ENCODE data around the gene BTBD10. TPM values are rescaled to one million over a fixed set of nuclear protein-coding genes. Genes with fewer than 3 reads are reported as not detected.

BTBD10 gene
- total RNA-seq, 2 donors from 2014 or later = 24.5 to 36.7 TPM

DNA sequence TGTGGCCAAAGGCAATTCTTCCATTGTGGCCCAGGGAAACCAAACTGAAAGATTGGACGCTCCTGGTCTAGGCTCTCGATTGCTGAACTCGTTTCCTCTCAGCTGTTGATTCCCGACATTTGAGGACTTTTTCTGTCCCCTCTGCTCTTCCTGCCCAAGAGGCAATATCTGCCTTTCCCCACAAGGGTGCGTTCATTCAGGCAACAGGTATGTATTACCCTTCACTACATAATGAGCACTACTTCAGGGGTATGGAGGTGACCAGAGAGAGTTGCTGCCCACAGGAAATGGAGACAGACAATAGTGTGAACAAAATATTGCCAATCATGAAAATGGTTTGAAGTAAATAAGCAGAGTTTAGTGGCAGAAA lies 24.6 kb upstream of the BTBD10 start:
- no peak for ATAC-seq (ENCODE audit: insufficient number of reproducible peaks, low FRiP score, low read depth)
- DNase-seq (ENCODE audit: low spot score) = no peak

DNA sequence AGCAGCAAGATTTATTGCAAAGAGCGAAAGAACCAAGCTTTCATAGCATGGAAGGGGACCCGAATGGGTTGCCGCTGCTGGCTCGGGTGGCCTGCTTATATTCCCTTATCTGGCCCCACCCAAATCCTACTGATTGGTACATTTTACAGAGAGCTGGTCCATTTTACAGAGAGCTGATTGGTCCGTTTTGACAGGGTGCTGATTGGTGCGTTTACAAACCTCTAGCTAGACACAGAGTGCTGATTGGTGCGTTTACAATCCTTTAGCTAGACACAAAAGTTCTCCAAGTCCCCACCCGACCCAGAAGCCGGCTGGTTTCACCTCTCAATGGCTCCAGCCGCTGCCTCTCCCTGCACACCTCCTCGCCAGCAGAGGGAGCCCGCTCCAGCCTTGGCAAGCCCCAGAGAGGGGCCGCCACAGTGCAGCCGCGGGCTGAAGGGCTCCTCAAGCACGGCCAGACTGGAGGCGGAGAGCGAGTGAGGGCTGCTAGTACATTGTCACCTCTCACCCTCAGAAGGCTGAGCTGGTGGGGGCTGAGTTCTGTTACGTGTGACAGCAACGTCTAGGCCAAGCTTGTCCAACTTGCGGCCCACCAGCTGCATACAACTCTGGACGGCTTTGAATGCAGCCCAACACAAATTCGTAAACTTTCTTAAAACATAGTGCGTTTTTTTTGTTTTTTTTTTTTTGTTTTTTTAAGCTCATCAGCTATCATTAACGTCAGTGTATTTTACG lies 24.1 kb upstream of the BTBD10 start:
- no peaks in the 10 kb centered on the region for H3K9me3 ChIP-seq
- H3K27ac ChIP-seq = no peak overlapping the region
- H3K4me1 ChIP-seq (ENCODE audit: control insufficient read depth in 1 of 2, low read depth in 2 of 2) = no peaks in the 10 kb centered on the region
- TF ChIP-seq, protein P1, sequence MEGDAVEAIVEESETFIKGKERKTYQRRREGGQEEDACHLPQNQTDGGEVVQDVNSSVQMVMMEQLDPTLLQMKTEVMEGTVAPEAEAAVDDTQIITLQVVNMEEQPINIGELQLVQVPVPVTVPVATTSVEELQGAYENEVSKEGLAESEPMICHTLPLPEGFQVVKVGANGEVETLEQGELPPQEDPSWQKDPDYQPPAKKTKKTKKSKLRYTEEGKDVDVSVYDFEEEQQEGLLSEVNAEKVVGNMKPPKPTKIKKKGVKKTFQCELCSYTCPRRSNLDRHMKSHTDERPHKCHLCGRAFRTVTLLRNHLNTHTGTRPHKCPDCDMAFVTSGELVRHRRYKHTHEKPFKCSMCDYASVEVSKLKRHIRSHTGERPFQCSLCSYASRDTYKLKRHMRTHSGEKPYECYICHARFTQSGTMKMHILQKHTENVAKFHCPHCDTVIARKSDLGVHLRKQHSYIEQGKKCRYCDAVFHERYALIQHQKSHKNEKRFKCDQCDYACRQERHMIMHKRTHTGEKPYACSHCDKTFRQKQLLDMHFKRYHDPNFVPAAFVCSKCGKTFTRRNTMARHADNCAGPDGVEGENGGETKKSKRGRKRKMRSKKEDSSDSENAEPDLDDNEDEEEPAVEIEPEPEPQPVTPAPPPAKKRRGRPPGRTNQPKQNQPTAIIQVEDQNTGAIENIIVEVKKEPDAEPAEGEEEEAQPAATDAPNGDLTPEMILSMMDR (IDR thresholded peaks at IDR 0.05) = no peak
- DNase-seq (ENCODE audit: low spot score) (no peak), ATAC-seq (ENCODE audit: insufficient number of reproducible peaks, low FRiP score, low read depth) (no peak)
- H3K36me3 ChIP-seq = no peaks in the 10 kb centered on the region
- peak overlapping the region; percentile 45 for H3K4me3 ChIP-seq
- no peaks in the 10 kb centered on the region for H3K27me3 ChIP-seq (replicated peaks; ENCODE audit: insufficient read depth)

More for the DNA sequence above, 24.6 kb upstream of the BTBD10 start:
- Histone ChIP-seq H3K4me1 (ENCODE audit: control insufficient read depth in 1 of 2, low read depth in 2 of 2) (no peaks in the 10 kb centered on the region), H3K36me3 (no peaks in the 10 kb centered on the region), H3K4me3 (no peak overlapping the region), H3K27ac (no peak overlapping the region), H3K27me3 (replicated peaks; ENCODE audit: insufficient read depth) (no peaks in the 10 kb centered on the region), H3K9me3 (no peaks in the 10 kb centered on the region)
- TF ChIP-seq, protein P1 (IDR thresholded peaks at IDR 0.05) = no peak

DNA sequence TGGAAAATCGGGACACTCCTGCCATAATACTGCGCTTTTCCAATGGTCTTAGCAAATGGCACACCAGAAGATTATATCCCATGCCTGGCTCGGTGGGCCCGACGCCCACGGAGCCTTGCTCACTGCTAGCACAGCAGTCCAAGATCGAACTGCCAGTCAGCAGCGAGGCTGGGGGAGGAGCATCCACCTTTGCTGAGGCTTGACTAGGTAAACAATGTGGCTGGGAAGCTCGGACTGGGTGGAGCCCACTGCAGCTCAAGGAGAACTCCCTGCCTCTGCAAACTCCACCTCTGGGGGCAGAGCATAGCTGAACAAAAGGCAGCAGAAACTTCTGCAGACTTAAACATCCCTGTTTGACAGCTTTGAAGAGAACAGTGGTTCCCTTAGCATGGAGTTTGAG lies 17.2 kb upstream of the BTBD10 start:
- Histone ChIP-seq H3K27ac (no peak overlapping the region), H3K4me3 (no peak overlapping the region), H3K4me1 (ENCODE audit: control insufficient read depth in 1 of 2, low read depth in 2 of 2) (no peaks in the 10 kb centered on the region), H3K36me3 (no peaks in the 10 kb centered on the region), H3K9me3 (no peaks in the 10 kb centered on the region), H3K27me3 (replicated peaks; ENCODE audit: insufficient read depth) (no peaks in the 10 kb centered on the region)
- ATAC-seq (ENCODE audit: insufficient number of reproducible peaks, low FRiP score, low read depth) = no peak
- TF ChIP-seq, protein P1 (IDR thresholded peaks at IDR 0.05) = no peak
- DNase-seq (ENCODE audit: low spot score) = no peak

DNA sequence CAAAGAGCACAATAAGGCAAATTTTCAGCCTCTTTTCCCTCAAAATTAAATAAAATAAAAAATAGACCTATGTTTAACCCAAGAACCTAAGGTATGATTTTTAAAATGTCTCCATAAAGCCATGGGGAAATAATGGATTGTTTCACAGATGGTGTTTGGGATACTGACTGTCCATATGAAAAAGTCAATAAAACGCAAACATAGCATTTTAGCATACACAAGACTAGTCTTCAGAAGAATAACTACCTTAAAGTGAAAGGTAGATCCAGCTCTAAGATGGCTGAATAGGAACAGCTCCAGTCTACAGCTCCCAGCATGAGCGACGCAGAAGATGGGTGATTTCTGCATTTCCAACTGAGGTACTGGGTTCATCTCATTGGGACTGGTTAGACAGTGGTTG lies 16.7 kb upstream of the BTBD10 start:
- no peaks in the 10 kb centered on the region for H3K27me3 ChIP-seq (replicated peaks; ENCODE audit: insufficient read depth)
- H3K36me3 ChIP-seq = no peaks in the 10 kb centered on the region
- no peaks in the 10 kb centered on the region for H3K9me3 ChIP-seq
- no peak for ATAC-seq (ENCODE audit: insufficient number of reproducible peaks, low FRiP score, low read depth)
- DNase-seq (ENCODE audit: low spot score) = no peak
- no peak overlapping the region for H3K4me3 ChIP-seq
- H3K27ac ChIP-seq = no peak overlapping the region
- no peaks in the 10 kb centered on the region for H3K4me1 ChIP-seq (ENCODE audit: control insufficient read depth in 1 of 2, low read depth in 2 of 2)
- TF ChIP-seq, protein P1 (IDR thresholded peaks at IDR 0.05) = no peak

DNA sequence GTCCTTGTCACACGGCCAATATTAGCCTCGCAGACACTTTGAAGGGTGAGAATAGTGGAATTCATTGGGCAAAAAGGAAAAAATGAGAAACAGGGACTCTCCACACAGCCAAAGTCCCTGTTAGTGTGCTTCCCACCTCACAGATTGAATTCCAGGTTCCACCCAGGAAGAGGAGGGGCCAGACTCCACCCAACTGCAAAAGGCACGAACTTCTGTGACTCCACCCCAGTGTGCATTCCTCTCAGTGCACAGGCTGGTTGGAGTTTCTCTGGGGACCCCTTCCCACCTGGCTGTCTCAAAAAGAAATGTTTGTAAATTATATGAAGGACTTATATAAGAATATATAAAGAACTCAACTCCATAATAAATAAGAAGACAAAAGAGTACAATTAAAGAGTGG lies 12.1 kb upstream of the BTBD10 start:
- ATAC-seq (ENCODE audit: insufficient number of reproducible peaks, low FRiP score, low read depth) = no peak
- H3K4me3 ChIP-seq = no peak overlapping the region
- H3K36me3 ChIP-seq = no peaks in the 10 kb centered on the region
- no peaks in the 10 kb centered on the region for H3K27me3 ChIP-seq (replicated peaks; ENCODE audit: insufficient read depth)
- no peaks in the 10 kb centered on the region for H3K9me3 ChIP-seq
- no peak overlapping the region for H3K27ac ChIP-seq
- DNase-seq (ENCODE audit: low spot score) = no peak
- TF ChIP-seq, protein P1 (IDR thresholded peaks at IDR 0.05) = no peak
- H3K4me1 ChIP-seq (ENCODE audit: control insufficient read depth in 1 of 2, low read depth in 2 of 2) = no peaks in the 10 kb centered on the region
